Measurements from ENCODE around the gene EXOC3L4. TPM values are rescaled to one million over a fixed set of nuclear protein-coding genes. Genes with fewer than 3 reads are reported as not detected.

EXOC3L4 gene
- total RNA-seq, 1 donor from 2014 or later, result not detected

DNA sequence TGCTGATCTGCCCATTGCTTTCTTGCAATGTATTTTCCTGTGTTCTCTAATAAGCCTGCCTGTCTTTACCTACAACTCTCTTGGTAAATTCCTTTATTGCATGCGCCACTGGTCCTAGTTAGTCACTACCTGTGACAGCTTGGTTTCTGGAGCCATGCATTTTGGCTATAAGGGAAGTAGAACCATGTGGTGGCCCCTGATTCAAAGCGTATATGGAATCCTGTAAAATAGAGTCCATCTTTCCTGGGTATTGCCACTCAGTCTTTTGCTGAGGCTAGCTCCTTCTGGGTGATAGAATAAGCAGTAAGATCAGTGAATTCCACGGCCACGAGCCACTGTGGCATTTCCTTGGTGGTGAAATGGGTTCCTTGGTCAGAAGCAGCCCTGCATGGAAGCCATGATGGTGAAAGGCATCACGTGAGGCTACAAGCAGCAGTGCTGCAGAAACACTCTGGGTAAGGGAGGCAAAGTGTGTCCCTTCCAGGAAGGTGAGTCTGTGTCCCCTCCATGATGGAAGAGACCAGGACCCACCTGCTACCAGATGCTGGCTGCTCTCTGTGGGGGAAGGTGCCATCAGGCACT lies 48.3 kb downstream of the EXOC3L4 start:
- H3K36me3 Mint-ChIP-seq, result no peaks in the 10 kb centered on the region
- H3K9me3 ChIP-seq (ENCODE audit: low read depth), result no peaks in the 10 kb centered on the region
- H3K4me1 ChIP-seq, result peaks cover 11% of the 10 kb centered on the region
- H3F3A ChIP-seq (ENCODE audit: low read depth), result peaks cover 7% of the 10 kb centered on the region
- H3K27ac ChIP-seq, result no peak overlapping the region
- DNase-seq (ENCODE audit: low spot score), result no peak
- H3K9me3 Mint-ChIP-seq, result no peaks in the 10 kb centered on the region
- TF ChIP-seq EZH2phosphoT487 (IDR thresholded peaks at IDR 0.05), result no peak
- TF ChIP-seq EZH2 (IDR thresholded peaks at IDR 0.05), result no peak
- TF ChIP-seq, protein P1, sequence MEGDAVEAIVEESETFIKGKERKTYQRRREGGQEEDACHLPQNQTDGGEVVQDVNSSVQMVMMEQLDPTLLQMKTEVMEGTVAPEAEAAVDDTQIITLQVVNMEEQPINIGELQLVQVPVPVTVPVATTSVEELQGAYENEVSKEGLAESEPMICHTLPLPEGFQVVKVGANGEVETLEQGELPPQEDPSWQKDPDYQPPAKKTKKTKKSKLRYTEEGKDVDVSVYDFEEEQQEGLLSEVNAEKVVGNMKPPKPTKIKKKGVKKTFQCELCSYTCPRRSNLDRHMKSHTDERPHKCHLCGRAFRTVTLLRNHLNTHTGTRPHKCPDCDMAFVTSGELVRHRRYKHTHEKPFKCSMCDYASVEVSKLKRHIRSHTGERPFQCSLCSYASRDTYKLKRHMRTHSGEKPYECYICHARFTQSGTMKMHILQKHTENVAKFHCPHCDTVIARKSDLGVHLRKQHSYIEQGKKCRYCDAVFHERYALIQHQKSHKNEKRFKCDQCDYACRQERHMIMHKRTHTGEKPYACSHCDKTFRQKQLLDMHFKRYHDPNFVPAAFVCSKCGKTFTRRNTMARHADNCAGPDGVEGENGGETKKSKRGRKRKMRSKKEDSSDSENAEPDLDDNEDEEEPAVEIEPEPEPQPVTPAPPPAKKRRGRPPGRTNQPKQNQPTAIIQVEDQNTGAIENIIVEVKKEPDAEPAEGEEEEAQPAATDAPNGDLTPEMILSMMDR (IDR thresholded peaks at IDR 0.05), result no peak
- H3K27ac Mint-ChIP-seq, result no peak overlapping the region
- H3K27me3 ChIP-seq, result peaks cover 24% of the 10 kb centered on the region
- H3K27me3 Mint-ChIP-seq (ENCODE audit: insufficient read depth, low read depth), result peaks cover 22% of the 10 kb centered on the region
- no peak overlapping the region for H3K4me3 Mint-ChIP-seq
- H3K9ac ChIP-seq, result no peak overlapping the region
- H3K4me2 ChIP-seq, result no peak overlapping the region
- H2AFZ ChIP-seq (replicated peaks), result no peak overlapping the region
- no peaks in the 10 kb centered on the region for H4K20me1 ChIP-seq (ENCODE audit: low read depth)
- no peaks in the 10 kb centered on the region for H3K79me2 ChIP-seq (ENCODE audit: low read depth)
- peaks cover 23% of the 10 kb centered on the region for H3K4me1 Mint-ChIP-seq
- no peaks in the 10 kb centered on the region for H3K36me3 ChIP-seq
- no peak overlapping the region for H3K4me3 ChIP-seq

GRCh38 chr14:103143506-103143905 lies 49.0 kb downstream of the EXOC3L4 start:
- TF ChIP-seq, protein P1 (IDR thresholded peaks at IDR 0.05), result no peak
- TF ChIP-seq EZH2 (IDR thresholded peaks at IDR 0.05) (no peak), EZH2phosphoT487 (IDR thresholded peaks at IDR 0.05) (no peak)
- no peaks in the 10 kb centered on the region for H3K9me3 Mint-ChIP-seq
- DNase-seq (ENCODE audit: low spot score), result no peak
- H3K79me2 ChIP-seq (ENCODE audit: low read depth), result no peaks in the 10 kb centered on the region
- H3K36me3 Mint-ChIP-seq, result no peaks in the 10 kb centered on the region
- H3K36me3 ChIP-seq, result no peaks in the 10 kb centered on the region
- peaks cover 22% of the 10 kb centered on the region for H3K27me3 ChIP-seq
- H3K4me1 ChIP-seq, result peaks cover 11% of the 10 kb centered on the region
- H3K27ac Mint-ChIP-seq, result no peak overlapping the region
- H2AFZ ChIP-seq (replicated peaks), result no peak overlapping the region
- no peak overlapping the region for H3K4me3 Mint-ChIP-seq
- H3F3A ChIP-seq (ENCODE audit: low read depth), result peaks cover 6% of the 10 kb centered on the region
- no peak overlapping the region for H3K27ac ChIP-seq
- H3K9me3 ChIP-seq (ENCODE audit: low read depth), result no peaks in the 10 kb centered on the region
- H3K4me3 ChIP-seq, result no peak overlapping the region
- H3K27me3 Mint-ChIP-seq (ENCODE audit: insufficient read depth, low read depth), result peaks cover 24% of the 10 kb centered on the region
- no peaks in the 10 kb centered on the region for H4K20me1 ChIP-seq (ENCODE audit: low read depth)
- peaks cover 23% of the 10 kb centered on the region for H3K4me1 Mint-ChIP-seq
- no peak overlapping the region for H3K4me2 ChIP-seq
- no peak overlapping the region for H3K9ac ChIP-seq

GRCh38 chr14:103144085-103144484 lies 49.6 kb downstream of the EXOC3L4 start:
- Histone ChIP-seq H2AFZ (replicated peaks) (no peak overlapping the region), H3F3A (ENCODE audit: low read depth) (peaks cover 6% of the 10 kb centered on the region), H3K4me1 (peaks cover 5% of the 10 kb centered on the region), H3K79me2 (ENCODE audit: low read depth) (no peaks in the 10 kb centered on the region), H3K9me3 (ENCODE audit: low read depth) (no peaks in the 10 kb centered on the region), H3K27me3 (peaks cover 16% of the 10 kb centered on the region), H3K9ac (no peak overlapping the region), H3K36me3 (no peaks in the 10 kb centered on the region), H3K27ac (no peak overlapping the region), H3K4me3 (no peak overlapping the region), H4K20me1 (ENCODE audit: low read depth) (no peaks in the 10 kb centered on the region), H3K4me2 (no peak overlapping the region)
- H3K36me3 Mint-ChIP-seq, result no peaks in the 10 kb centered on the region
- no peak overlapping the region for H3K4me3 Mint-ChIP-seq
- H3K4me1 Mint-ChIP-seq, result peaks cover 20% of the 10 kb centered on the region
- no peak for TF ChIP-seq EZH2 (IDR thresholded peaks at IDR 0.05)
- no peak for TF ChIP-seq EZH2phosphoT487 (IDR thresholded peaks at IDR 0.05)
- peaks cover 23% of the 10 kb centered on the region for H3K27me3 Mint-ChIP-seq (ENCODE audit: insufficient read depth, low read depth)
- no peaks in the 10 kb centered on the region for H3K9me3 Mint-ChIP-seq
- no peak overlapping the region for H3K27ac Mint-ChIP-seq
- DNase-seq (ENCODE audit: low spot score), result no peak

DNA sequence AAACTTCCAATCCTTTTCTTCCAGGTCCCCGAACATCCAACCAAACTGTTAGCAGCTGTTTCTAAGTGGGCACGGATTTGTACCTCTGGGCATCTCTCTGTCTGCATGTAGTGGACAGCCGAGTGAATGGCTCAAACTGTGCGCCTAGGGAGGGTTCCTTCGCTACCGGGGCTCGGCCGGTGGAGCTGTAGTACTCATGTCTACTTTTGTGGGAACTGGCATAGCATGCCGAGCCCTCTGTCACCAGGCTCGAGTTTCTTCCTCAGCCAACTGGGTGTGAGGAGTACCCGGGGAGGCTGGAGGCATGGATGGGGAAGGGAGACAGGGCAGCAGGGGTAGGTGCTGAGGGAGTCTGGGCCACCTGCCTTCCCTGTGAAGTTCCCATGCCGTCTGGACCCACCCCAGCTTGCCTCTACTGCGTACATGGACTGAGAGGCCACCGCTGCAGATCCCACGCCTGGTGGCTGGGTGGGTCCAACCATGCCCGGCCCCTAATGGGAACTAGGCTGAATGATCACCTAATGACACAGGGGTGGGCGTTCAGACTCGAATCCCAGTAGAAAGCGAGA lies 51.7 kb downstream of the EXOC3L4 start:
- Histone ChIP-seq H3K4me1 (no peaks in the 10 kb centered on the region), H3K9me3 (ENCODE audit: low read depth) (no peaks in the 10 kb centered on the region), H3K4me2 (no peak overlapping the region), H3K4me3 (no peak overlapping the region), H3K9ac (no peak overlapping the region), H3K27me3 (no peaks in the 10 kb centered on the region), H2AFZ (replicated peaks) (no peak overlapping the region), H4K20me1 (ENCODE audit: low read depth) (no peaks in the 10 kb centered on the region), H3K27ac (no peak overlapping the region), H3K36me3 (no peaks in the 10 kb centered on the region), H3K79me2 (ENCODE audit: low read depth) (no peaks in the 10 kb centered on the region), H3F3A (ENCODE audit: low read depth) (no peaks in the 10 kb centered on the region)
- Mint-ChIP-seq H3K27ac (no peak overlapping the region), H3K4me1 (peaks cover 8% of the 10 kb centered on the region), H3K27me3 (ENCODE audit: insufficient read depth, low read depth) (peaks cover 11% of the 10 kb centered on the region), H3K4me3 (no peak overlapping the region), H3K9me3 (no peaks in the 10 kb centered on the region), H3K36me3 (no peaks in the 10 kb centered on the region)
- no peak for DNase-seq (ENCODE audit: low spot score)
- TF ChIP-seq, protein P1 (IDR thresholded peaks at IDR 0.05), result no peak
- TF ChIP-seq EZH2phosphoT487 (IDR thresholded peaks at IDR 0.05) (no peak), EZH2 (IDR thresholded peaks at IDR 0.05) (no peak)
